Stimulated activated CD4-positive, alpha-beta T cell treated with anti-CD3 and anti-CD28 coated beads, Interleukin-4, amount 100 ng/mL, for 24 hours (primary cell): ENCODE results near the gene MUCL1.
A peak's percentile ranks its signal among the peaks of the same experiment; 100 is the strongest.
"Not testable (repeated sequence)": the region's sequence is repeated elsewhere in the genome, so short reads cannot be mapped to it uniquely, and the experiment has no call there.

Experiments used
- DNase-seq: peaks from one replicate; pipeline ENCODE4 v3.0.0-alpha.2; 2020

Gene MUCL1

GRCh38 chr12:54853933-54854538 lies at the start of gene MUCL1:
Gene MUCL1, plus strand, starts transcription at chr12:54854516. Its CDS starts 67 bp downstream, at chr12:54854583.
- DNase-seq, result peak; percentile 84

- no peak for DNase-seq
Measured at GRCh38 chr12:54821676-54822075, 32.6 kb upstream of the MUCL1 start.

- DNase-seq, result no peak
Measured at GRCh38 chr12:54824402-54824801, 29.9 kb upstream of the MUCL1 start.

- no peak for DNase-seq
Measured at GRCh38 chr12:54829511-54829910, 24.8 kb upstream of the MUCL1 start.

- DNase-seq, result no peak
Measured at GRCh38 chr12:54830199-54830598, 24.1 kb upstream of the MUCL1 start.

- DNase-seq, result no peak
Measured at GRCh38 chr12:54831631-54832030, 22.7 kb upstream of the MUCL1 start.

- no peak for DNase-seq
Measured at GRCh38 chr12:54840244-54840865, 14.0 kb upstream of the MUCL1 start.

GRCh38 chr12:54857406-54857805 lies 3.1 kb downstream of the MUCL1 start:
- no peak for DNase-seq

GRCh38 chr12:54858562-54858961 lies 4.2 kb downstream of the MUCL1 start:
- no peak for DNase-seq

- no peak for DNase-seq
Measured at GRCh38 chr12:54859502-54859901, 5.2 kb downstream of the MUCL1 start.

GRCh38 chr12:54861927-54862326 lies 7.6 kb downstream of the MUCL1 start:
- DNase-seq, result no peak

GRCh38 chr12:54863948-54864618 lies 9.8 kb downstream of the MUCL1 start:
- DNase-seq, result no peak

GRCh38 chr12:54865683-54866324 lies 11.5 kb downstream of the MUCL1 start:
- peak; percentile 27 for DNase-seq

- DNase-seq, result no peak
Measured at GRCh38 chr12:54868690-54869089, 14.4 kb downstream of the MUCL1 start.

- DNase-seq, result no peak
Measured at GRCh38 chr12:54870048-54870447, 15.7 kb downstream of the MUCL1 start.

GRCh38 chr12:54870617-54871016 lies 16.3 kb downstream of the MUCL1 start:
- no peak for DNase-seq

GRCh38 chr12:54879150-54879549 lies 24.8 kb downstream of the MUCL1 start:
- DNase-seq, result no peak

- DNase-seq, result no peak
Measured at GRCh38 chr12:54879579-54879978, 25.3 kb downstream of the MUCL1 start.

GRCh38 chr12:54882079-54882478 lies 27.8 kb downstream of the MUCL1 start:
- no peak for DNase-seq

GRCh38 chr12:54882597-54882996 lies 28.3 kb downstream of the MUCL1 start:
- not testable (repeated sequence) for DNase-seq

GRCh38 chr12:54888428-54888827 lies 34.1 kb downstream of the MUCL1 start:
- DNase-seq, result not testable (repeated sequence)

- DNase-seq, result no peak
Measured at GRCh38 chr12:54890339-54890738, 36.0 kb downstream of the MUCL1 start.

- DNase-seq, result no peak
Measured at GRCh38 chr12:54891717-54892478, 37.6 kb downstream of the MUCL1 start.
